ENCODE measurements around the gene GSK3B.

- no peak for TF ChIP-seq YBX1 (IDR thresholded peaks at IDR 0.05)
- TF ChIP-seq CTCF (IDR thresholded peaks at IDR 0.05 in 2 of 3, conservative IDR thresholded peaks at IDR 0.05 in 1 of 3; ENCODE audit: control insufficient read depth in 2 of 3, extremely low read depth in 1 of 3, insufficient read depth in 1 of 3, low read depth in 3 of 3, low read length in 3 of 3): no peak
- TF ChIP-seq NFYB (IDR thresholded peaks at IDR 0.05; ENCODE audit: insufficient read depth, low read depth, low read length): no peak
Observed at GRCh38 chr3:119973018-119973646, 121.1 kb downstream of the GSK3B start.
